GM18870 (cell line): Measurements from ENCODE around the gene ADAMTS6.
"Not testable (repeated sequence)": the region's sequence is repeated elsewhere in the genome, so short reads cannot be mapped to it uniquely, and the experiment has no call there.

Experiments used
- ATAC-seq: cut with Tn5 transposase; IDR thresholded peaks from one replicate; pipeline ENCODE4 v1.9.1; 2021; ENCODE audit warnings: moderate library complexity; ENCODE audit not compliant: unreplicated experiment

The ADAMTS6 gene

DNA sequence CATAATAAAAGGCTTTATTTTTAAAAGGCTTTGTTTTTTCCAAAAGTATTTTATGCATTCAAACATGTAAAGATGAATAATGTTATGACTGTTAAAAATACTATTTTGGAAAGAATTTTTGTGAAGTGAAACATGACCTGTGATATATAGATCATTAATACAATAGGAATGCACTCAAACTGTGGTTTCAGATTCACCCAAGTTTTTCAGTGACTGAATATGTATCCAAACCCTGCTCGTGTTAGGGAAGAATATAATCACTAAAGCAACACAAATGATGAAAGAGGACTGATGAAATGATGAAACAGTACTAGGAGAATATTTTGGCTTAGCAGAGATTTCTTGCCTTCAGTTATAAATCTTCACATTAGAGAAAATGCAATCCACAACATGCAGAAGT, 278.0 kb downstream of the ADAMTS6 start:
- no peak for ATAC-seq

DNA sequence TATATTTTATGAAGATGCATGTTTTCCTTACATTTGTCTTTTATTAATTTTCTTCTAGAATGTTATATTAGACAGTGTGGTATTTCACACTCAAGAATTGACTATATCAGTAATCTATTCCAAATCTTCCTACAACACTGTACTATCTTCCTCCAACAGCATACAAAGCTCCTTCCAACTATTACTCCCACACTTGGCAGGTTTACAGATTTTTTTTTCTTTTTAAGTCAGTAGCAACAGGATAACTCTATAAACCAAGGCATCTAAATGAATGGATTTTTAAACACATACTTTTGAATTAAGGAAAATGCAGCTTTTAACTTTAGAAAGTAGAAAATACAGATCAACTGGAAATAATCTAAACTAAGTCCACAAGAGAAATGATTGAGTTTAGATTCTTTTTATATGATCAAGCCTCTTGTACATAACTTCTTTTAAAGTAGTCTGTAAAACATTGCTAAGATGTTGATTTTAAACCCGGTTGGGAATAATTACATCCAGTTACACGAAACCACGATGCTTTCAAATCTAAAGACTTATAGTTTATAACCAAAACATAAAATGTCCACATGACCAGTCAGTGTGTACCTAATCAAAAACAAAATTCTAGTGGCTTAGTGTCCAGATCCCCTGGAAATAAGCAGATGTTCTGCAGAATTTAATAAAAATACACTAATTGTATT, 281.6 kb downstream of the ADAMTS6 start:
- ATAC-seq: no peak

GRCh38 chr5:65198456-65199120, 283.1 kb downstream of the ADAMTS6 start:
- ATAC-seq: no peak

- no peak for ATAC-seq
Measured at GRCh38 chr5:65197531-65198455, 283.9 kb downstream of the ADAMTS6 start.

GRCh38 chr5:65194871-65195270, 286.8 kb downstream of the ADAMTS6 start:
- no peak for ATAC-seq

- no peak for ATAC-seq
Measured at GRCh38 chr5:65192331-65192730, 289.4 kb downstream of the ADAMTS6 start.

GRCh38 chr5:65191554-65192135, 290.1 kb downstream of the ADAMTS6 start:
- no peak for ATAC-seq

DNA sequence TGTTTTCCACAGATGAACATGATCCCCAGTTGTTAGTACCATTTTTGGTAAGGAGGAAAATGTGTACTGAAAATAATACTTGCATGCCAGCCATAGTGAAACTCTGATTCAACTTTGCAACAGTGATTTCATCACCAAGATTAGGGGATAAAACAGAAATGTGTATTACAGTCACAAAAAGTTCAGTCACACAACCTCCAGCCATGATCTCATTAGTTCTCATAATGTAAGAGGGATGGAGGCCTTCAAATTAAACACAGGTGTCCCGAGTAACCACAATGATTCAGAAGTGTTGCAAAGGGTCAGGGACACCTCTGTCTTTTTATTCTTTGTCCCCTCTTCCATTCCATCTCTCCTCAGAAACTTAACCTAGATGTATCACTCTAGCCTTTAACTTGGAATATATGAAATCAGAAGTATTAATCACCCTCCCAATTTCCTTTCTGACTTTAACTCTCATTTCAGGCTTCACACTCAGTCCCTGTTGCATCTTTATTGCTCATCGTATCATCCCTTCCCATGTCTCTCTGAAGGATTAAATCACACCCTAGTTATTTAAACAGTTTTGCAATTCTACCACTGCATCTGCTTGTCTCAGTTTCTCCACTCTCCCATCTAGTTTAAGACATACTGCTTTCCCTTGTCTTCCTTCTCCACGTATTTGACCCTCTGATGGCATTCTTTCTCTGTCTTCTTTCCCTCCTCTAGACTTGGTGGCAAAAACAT, 291.2 kb downstream of the ADAMTS6 start:
- ATAC-seq: peak; percentile 72

DNA sequence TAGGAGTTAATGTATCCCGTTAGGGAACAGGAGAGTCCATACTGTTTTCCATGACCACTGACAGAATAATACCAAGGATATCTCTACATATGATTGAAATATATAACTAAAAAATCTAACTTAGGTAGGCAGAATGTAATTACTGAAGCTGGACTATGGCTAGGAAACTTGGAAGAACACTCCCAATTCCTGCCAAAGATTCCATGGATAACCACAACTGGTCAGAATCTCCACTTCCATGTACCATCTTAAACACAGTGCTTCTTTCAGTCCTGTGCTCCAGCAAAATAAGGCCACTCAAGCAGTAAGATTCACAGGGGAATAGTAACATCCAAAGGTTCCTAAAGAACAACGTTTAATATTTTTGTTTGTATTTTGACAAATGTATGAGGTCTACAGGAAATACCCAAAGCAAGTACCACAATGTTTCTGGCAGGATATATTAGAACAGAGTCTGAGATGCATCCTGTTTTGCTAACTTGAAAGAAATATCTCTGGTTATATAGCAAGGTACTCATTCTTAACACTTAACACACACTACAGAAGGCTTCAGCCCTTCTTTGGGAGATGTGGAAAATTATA, 295.0 kb downstream of the ADAMTS6 start:
- no peak for ATAC-seq

- no peak for ATAC-seq
Measured at GRCh38 chr5:65185468-65185867, 296.3 kb downstream of the ADAMTS6 start.

DNA sequence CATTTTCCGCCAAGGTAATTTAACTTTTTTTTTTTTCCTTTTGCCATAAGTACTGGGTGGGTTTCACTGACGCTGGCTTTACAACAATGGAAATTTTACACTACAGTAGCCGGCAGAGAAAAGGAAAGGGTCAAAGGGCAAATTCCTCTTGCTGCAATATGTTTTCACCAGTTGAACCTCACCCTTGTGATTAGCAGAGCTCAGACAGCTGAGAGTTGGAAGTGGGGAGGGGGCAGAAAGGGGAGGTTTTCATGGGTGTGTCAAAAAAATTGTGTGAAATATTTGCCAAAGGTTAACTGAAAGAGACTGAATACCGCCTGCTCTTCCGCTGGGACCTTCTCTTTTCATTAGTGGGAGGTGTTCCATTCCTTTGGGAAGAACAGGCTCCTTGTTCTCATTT, 296.9 kb downstream of the ADAMTS6 start:
- no peak for ATAC-seq

DNA sequence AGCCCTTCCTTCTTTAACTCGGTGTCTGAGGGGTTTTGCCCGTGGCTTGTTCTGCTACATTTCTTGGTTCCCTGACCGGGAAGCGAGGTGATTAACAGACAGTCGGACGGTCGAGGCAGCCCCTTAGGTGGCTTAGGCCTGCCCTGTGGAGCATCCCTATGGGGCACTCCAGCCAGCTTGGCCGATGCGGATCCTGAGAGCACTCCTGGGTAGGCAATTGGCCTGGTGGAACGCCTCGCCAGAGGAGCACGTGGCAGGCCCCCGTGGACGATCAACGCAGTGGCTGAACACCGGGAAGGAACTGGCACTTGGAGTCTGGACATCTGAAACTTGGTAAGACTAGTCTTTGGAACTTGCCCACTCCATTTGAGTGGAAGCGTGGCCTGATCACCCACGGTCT, 307.5 kb downstream of the ADAMTS6 start:
- not testable (repeated sequence) for ATAC-seq

GRCh38 chr5:65173130-65173525, 308.6 kb downstream of the ADAMTS6 start:
- ATAC-seq: no peak

DNA sequence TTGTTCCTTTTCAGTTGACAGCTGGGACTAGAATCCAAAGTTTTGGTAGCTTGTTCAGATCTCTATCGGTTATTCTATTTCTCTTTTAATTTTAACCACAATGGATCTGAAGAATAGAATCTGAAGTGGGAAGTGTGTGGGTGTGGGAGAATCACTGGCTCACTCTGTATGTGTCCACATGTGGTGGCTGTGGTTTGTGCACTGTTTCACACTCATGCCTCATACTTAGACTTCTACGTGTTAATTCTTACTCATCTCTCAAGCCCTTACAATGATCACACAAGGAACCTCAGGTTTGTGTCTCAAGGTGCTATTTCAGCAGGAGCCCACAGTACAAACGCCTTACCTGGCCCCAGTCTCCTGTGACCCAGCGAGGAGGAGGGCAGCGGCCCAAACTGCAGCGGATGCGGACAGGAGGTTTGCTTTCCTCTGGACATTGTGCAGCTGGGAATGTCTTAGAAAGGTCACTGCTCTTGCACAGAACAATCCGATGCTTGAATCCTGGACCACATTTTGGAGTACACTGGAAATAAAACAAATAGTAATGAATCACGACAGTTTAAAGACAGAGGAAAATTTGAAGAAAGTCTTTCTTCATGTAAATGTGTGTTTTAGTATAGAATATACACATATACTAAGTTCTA, 309.1 kb downstream of the ADAMTS6 start:
- peak; percentile 99 for ATAC-seq

DNA sequence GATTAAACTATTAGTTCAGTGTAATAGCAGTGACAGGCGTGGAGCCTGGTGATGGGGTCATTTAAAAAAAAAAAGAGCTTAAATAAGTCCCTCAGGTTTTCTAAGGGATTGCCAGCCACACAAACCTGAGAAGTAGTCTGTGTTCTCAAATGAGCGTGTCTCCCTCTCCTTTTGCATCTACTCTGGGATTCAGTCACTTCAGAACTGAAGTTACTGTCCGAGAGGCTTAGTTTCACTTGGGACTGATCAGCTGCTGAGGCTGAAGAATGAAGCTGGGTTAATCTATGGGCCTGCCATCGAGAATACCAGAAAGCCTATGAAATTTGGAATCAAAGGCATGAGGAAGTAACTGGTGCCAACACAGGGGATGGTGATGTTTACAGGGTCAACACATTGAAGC, 310.1 kb downstream of the ADAMTS6 start:
- ATAC-seq: no peak

GRCh38 chr5:65163698-65164097, 318.0 kb downstream of the ADAMTS6 start:
- ATAC-seq: no peak

- ATAC-seq: no peak
Measured at GRCh38 chr5:65161655-65162054, 320.1 kb downstream of the ADAMTS6 start.

- no peak for ATAC-seq
Measured at GRCh38 chr5:65157906-65158603, 323.7 kb downstream of the ADAMTS6 start.

DNA sequence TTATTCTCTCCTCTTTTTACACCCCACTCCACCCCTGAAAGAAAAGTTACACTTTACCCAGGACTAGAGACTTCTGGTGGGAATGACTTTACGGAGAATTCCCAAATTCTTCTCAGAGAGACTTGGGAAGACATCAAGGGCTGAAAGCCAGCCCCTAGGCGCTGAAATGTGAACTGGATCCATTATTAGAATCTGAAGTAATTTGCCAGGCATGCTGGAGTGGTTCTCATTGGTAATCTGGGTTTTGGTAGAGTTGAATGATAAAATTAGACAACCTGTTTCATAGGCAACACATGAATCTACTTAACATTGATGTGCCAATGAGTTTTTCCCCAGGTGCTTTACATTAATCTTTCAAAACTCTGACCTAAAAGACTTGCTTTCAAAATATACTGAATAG, 324.8 kb downstream of the ADAMTS6 start:
- ATAC-seq: no peak
